ENCODE measurements around the gene TMPRSS13.
"Not testable (repeated sequence)": the region's sequence is repeated elsewhere in the genome, so short reads cannot be mapped to it uniquely, and the experiment has no call there.

The TMPRSS13 gene

GRCh38 chr11:117950993-117951961 is 22.1 kb upstream of the TMPRSS13 start:
- no peak for DNase-seq (ENCODE audit: low spot score)

- DNase-seq (ENCODE audit: low spot score) = no peak
These were observed 21.1 kb upstream of the TMPRSS13 start for GRCh38 chr11:117950301-117950700.

- DNase-seq (ENCODE audit: low spot score) = no peak
These were observed 19.9 kb upstream of the TMPRSS13 start for GRCh38 chr11:117949062-117949461.

GRCh38 chr11:117948466-117948865 is 19.3 kb upstream of the TMPRSS13 start:
- DNase-seq (ENCODE audit: low spot score) = not testable (repeated sequence)

- not testable (repeated sequence) for DNase-seq (ENCODE audit: low spot score)
These were observed 18.5 kb upstream of the TMPRSS13 start for GRCh38 chr11:117947751-117948150.

- DNase-seq (ENCODE audit: low spot score) = peak; percentile 88
These were observed 17.8 kb upstream of the TMPRSS13 start for GRCh38 chr11:117946842-117947526.

GRCh38 chr11:117946156-117946841 is 17.1 kb upstream of the TMPRSS13 start:
- DNase-seq (ENCODE audit: low spot score) = no peak

GRCh38 chr11:117945047-117945810 is 16.0 kb upstream of the TMPRSS13 start:
- DNase-seq (ENCODE audit: low spot score) = no peak

- no peak for DNase-seq (ENCODE audit: low spot score)
These were observed 15.4 kb upstream of the TMPRSS13 start for GRCh38 chr11:117944554-117944953.

GRCh38 chr11:117941976-117942654 is 12.9 kb upstream of the TMPRSS13 start:
- no peak for DNase-seq (ENCODE audit: low spot score)

- no peak for DNase-seq (ENCODE audit: low spot score)
These were observed 12.0 kb upstream of the TMPRSS13 start for GRCh38 chr11:117941163-117941707.

- DNase-seq (ENCODE audit: low spot score) = no peak
These were observed 11.5 kb upstream of the TMPRSS13 start for GRCh38 chr11:117940736-117941135.

GRCh38 chr11:117936973-117937372 is 7.8 kb upstream of the TMPRSS13 start:
- DNase-seq (ENCODE audit: low spot score) = no peak

GRCh38 chr11:117934526-117935307 is 5.5 kb upstream of the TMPRSS13 start:
- DNase-seq (ENCODE audit: low spot score) = no peak

GRCh38 chr11:117933930-117934329 is 4.7 kb upstream of the TMPRSS13 start:
- DNase-seq (ENCODE audit: low spot score) = no peak

- no peak for DNase-seq (ENCODE audit: low spot score)
These were observed 4.3 kb upstream of the TMPRSS13 start for GRCh38 chr11:117933475-117933874.

GRCh38 chr11:117932947-117933346 is 3.7 kb upstream of the TMPRSS13 start:
- no peak for DNase-seq (ENCODE audit: low spot score)

- no peak for DNase-seq (ENCODE audit: low spot score)
These were observed 3.2 kb upstream of the TMPRSS13 start for GRCh38 chr11:117932426-117932825.

- no peak for DNase-seq (ENCODE audit: low spot score)
These were observed 2.8 kb upstream of the TMPRSS13 start for GRCh38 chr11:117931971-117932370.

GRCh38 chr11:117931331-117931950 is 2.2 kb upstream of the TMPRSS13 start:
- DNase-seq (ENCODE audit: low spot score) = no peak
